ENCODE results near the gene MX1. TPM values are rescaled to one million over a fixed set of nuclear protein-coding genes. Genes with fewer than 3 reads are reported as not detected.

The MX1 gene
- total RNA-seq, 2 experiments from 2014 or later: 82.3 to 86.3 TPM

GRCh38 chr21:41490330-41490729, 64.3 kb downstream of the MX1 start:
- Mint-ChIP-seq H3K27me3 (peaks cover 21% of the 10 kb centered on the region), H3K36me3 (ENCODE audit: low read depth) (no peaks in the 10 kb centered on the region), H3K27ac (no peak overlapping the region), H3K9me3 (no peaks in the 10 kb centered on the region), H3K4me1 (ENCODE audit: low read depth) (no peaks in the 10 kb centered on the region), H3K4me3 (no peak overlapping the region)
- no peak for TF ChIP-seq CTCF (IDR thresholded peaks at IDR 0.05)
- H3K9me3 ChIP-seq (ENCODE audit: control insufficient read depth in 1 of 2, insufficient read depth in 1 of 2, low read length in 2 of 2): no peaks in the 10 kb centered on the region
- no peak overlapping the region for H3K4me3 ChIP-seq (ENCODE audit: low read length)
- H3K36me3 ChIP-seq (ENCODE audit: insufficient read depth, low read length): no peaks in the 10 kb centered on the region
- ATAC-seq (ENCODE audit: poor library complexity) (no peak), DNase-seq (no peak)
- intact Hi-C loops (cut with DNase I, micrococcal nuclease): no loop called here
- H3K27ac ChIP-seq (ENCODE audit: low read depth in 1 of 2, low read length in 2 of 2): no peak overlapping the region
- H3K27me3 ChIP-seq (ENCODE audit: control insufficient read depth in 1 of 2, insufficient read depth in 2 of 2, low read length in 2 of 2): peaks cover 0 to 8% of the 10 kb centered on the region in 2 experiments
- POLR2A ChIA-PET: no interaction called here
- CTCF ChIA-PET: no interaction called here
- no peaks in the 10 kb centered on the region for H3K4me1 ChIP-seq (ENCODE audit: insufficient read depth, low read length)

GRCh38 chr21:41491412-41491811, 65.4 kb downstream of the MX1 start:
- no peak for ATAC-seq (ENCODE audit: poor library complexity)
- no peaks in the 10 kb centered on the region for H3K4me1 Mint-ChIP-seq (ENCODE audit: low read depth)
- CTCF ChIA-PET: no interaction called here

GRCh38 chr21:41494242-41494641, 68.2 kb downstream of the MX1 start:
- Mint-ChIP-seq H3K27me3 (peaks cover 28% of the 10 kb centered on the region), H3K4me1 (ENCODE audit: low read depth) (no peaks in the 10 kb centered on the region), H3K27ac (no peak overlapping the region), H3K9me3 (no peaks in the 10 kb centered on the region), H3K36me3 (ENCODE audit: low read depth) (no peaks in the 10 kb centered on the region), H3K4me3 (no peak overlapping the region)
- no peak for TF ChIP-seq CTCF (IDR thresholded peaks at IDR 0.05)
- Histone ChIP-seq H3K27me3 (ENCODE audit: control insufficient read depth in 1 of 2, insufficient read depth in 2 of 2, low read length in 2 of 2) (peaks cover 0 to 2% of the 10 kb centered on the region in 2 experiments), H3K4me1 (ENCODE audit: insufficient read depth, low read length) (no peaks in the 10 kb centered on the region), H3K27ac (ENCODE audit: low read depth in 1 of 2, low read length in 2 of 2) (no peak overlapping the region), H3K36me3 (ENCODE audit: insufficient read depth, low read length) (no peaks in the 10 kb centered on the region), H3K4me3 (ENCODE audit: low read length) (no peak overlapping the region), H3K9me3 (ENCODE audit: control insufficient read depth in 1 of 2, insufficient read depth in 1 of 2, low read length in 2 of 2) (no peaks in the 10 kb centered on the region)
- ChIA-PET CTCF (no interaction called here), POLR2A (no interaction called here)
- ATAC-seq (ENCODE audit: poor library complexity): no peak
- intact Hi-C loops (cut with DNase I, micrococcal nuclease): no loop called here
- no peak for DNase-seq

More at GRCh38 chr21:41491412-41491811, 65.4 kb downstream of the MX1 start:
- peaks cover 0 to 8% of the 10 kb centered on the region in 2 experiments for H3K27me3 ChIP-seq (ENCODE audit: control insufficient read depth in 1 of 2, insufficient read depth in 2 of 2, low read length in 2 of 2)
- no peak for DNase-seq
- no peak overlapping the region for H3K4me3 ChIP-seq (ENCODE audit: low read length)
- Mint-ChIP-seq H3K27me3 (peaks cover 21% of the 10 kb centered on the region), H3K36me3 (ENCODE audit: low read depth) (no peaks in the 10 kb centered on the region), H3K4me3 (no peak overlapping the region), H3K27ac (no peak overlapping the region), H3K9me3 (no peaks in the 10 kb centered on the region)
- no peaks in the 10 kb centered on the region for H3K4me1 ChIP-seq (ENCODE audit: insufficient read depth, low read length)
- no peaks in the 10 kb centered on the region for H3K9me3 ChIP-seq (ENCODE audit: control insufficient read depth in 1 of 2, insufficient read depth in 1 of 2, low read length in 2 of 2)
- POLR2A ChIA-PET: no interaction called here
- intact Hi-C loops (cut with DNase I, micrococcal nuclease): no loop called here
- no peaks in the 10 kb centered on the region for H3K36me3 ChIP-seq (ENCODE audit: insufficient read depth, low read length)
- TF ChIP-seq CTCF (IDR thresholded peaks at IDR 0.05): no peak
- no peak overlapping the region for H3K27ac ChIP-seq (ENCODE audit: low read depth in 1 of 2, low read length in 2 of 2)

All from CD4-positive, alpha-beta T cell (primary cell).